BLaER1 treated with 17β-estradiol and CSF1 and Interleukin-3, amounts not matched to agents 10 nM and 100 nM (cell line): ENCODE measurements around the gene ME3.

Experiments
- H3K27ac ChIP-seq, 11 experiments: shearing (Covaris generic); formaldehyde crosslinking; 2 replicates each; pipeline ENCODE4 v1.8.1; 2022
- H3K27me3 ChIP-seq, 11 experiments: shearing (Covaris generic); formaldehyde crosslinking; 2 replicates each; pipeline ENCODE4 v1.8.1; 2022
- H3K36me3 ChIP-seq, 11 experiments: shearing (Covaris generic); formaldehyde crosslinking; 2 replicates each; pipeline ENCODE4 v1.8.1; 2022
- H3K4me1 ChIP-seq, 10 experiments: shearing (Covaris generic); formaldehyde crosslinking; 2 replicates each; pipeline ENCODE4 v1.8.1; 2022
- H3K4me2 ChIP-seq, 11 experiments: shearing (Covaris generic); formaldehyde crosslinking; 2 replicates each; pipeline ENCODE4 v1.8.1; 2022
- H3K4me3 ChIP-seq, 10 experiments: shearing (Covaris generic); formaldehyde crosslinking; 2 replicates each; pipeline ENCODE4 v1.8.1; 2022
- H3K9ac ChIP-seq, 11 experiments: shearing (Covaris generic); formaldehyde crosslinking; 2 replicates each; pipeline ENCODE4 v1.8.1; 2022
- H3K9me3 ChIP-seq, 11 experiments: shearing (Covaris generic); formaldehyde crosslinking; replicated peaks in 1 of 11; 2 replicates each; pipeline ENCODE4 v1.8.1; 2022
- H4K20me1 ChIP-seq, 11 experiments: shearing (Covaris generic); formaldehyde crosslinking; 2 replicates each; pipeline ENCODE4 v1.8.1; 2022
- Cebpa-rat ChIP-seq, 11 experiments: shearing (Covaris generic); IDR thresholded peaks; 2 replicates each; pipeline ENCODE4 v1.8.1; 2022

Gene ME3

GRCh38 chr11:86491027-86491426 is 181.4 kb downstream of the ME3 start:
- TF ChIP-seq Cebpa-rat (IDR thresholded peaks at IDR 0.05) = no peak
- Histone ChIP-seq H4K20me1 (no peaks in the 10 kb centered on the region), H3K4me1 (no peaks in the 10 kb centered on the region), H3K4me2 (no peak overlapping the region), H3K36me3 (no peaks in the 10 kb centered on the region), H3K9ac (no peak overlapping the region), H3K27me3 (no peaks in the 10 kb centered on the region), H3K27ac (no peak overlapping the region), H3K9me3 (no peaks in the 10 kb centered on the region), H3K4me3 (no peak overlapping the region)

GRCh38 chr11:86490582-86490981 is 181.8 kb downstream of the ME3 start:
- H3K4me3 ChIP-seq = no peak overlapping the region
- H3K4me1 ChIP-seq = no peaks in the 10 kb centered on the region
- H3K4me2 ChIP-seq = no peak overlapping the region
- H3K9me3 ChIP-seq = no peaks in the 10 kb centered on the region
- TF ChIP-seq Cebpa-rat (IDR thresholded peaks at IDR 0.05) = no peak
- H3K27me3 ChIP-seq = no peaks in the 10 kb centered on the region
- H4K20me1 ChIP-seq = no peaks in the 10 kb centered on the region
- H3K36me3 ChIP-seq = no peaks in the 10 kb centered on the region
- H3K9ac ChIP-seq = no peak overlapping the region
- no peak overlapping the region for H3K27ac ChIP-seq

GRCh38 chr11:86489442-86489841 is 183.0 kb downstream of the ME3 start:
- H3K4me3 ChIP-seq = no peak overlapping the region
- no peaks in the 10 kb centered on the region for H3K9me3 ChIP-seq
- H3K9ac ChIP-seq = no peak overlapping the region
- no peak overlapping the region for H3K27ac ChIP-seq
- no peaks in the 10 kb centered on the region for H3K4me1 ChIP-seq
- no peak for TF ChIP-seq Cebpa-rat (IDR thresholded peaks at IDR 0.05)
- H3K36me3 ChIP-seq = no peaks in the 10 kb centered on the region
- no peak overlapping the region for H3K4me2 ChIP-seq
- H4K20me1 ChIP-seq = no peaks in the 10 kb centered on the region
- H3K27me3 ChIP-seq = no peaks in the 10 kb centered on the region

GRCh38 chr11:86488553-86488952 is 183.9 kb downstream of the ME3 start:
- H3K9me3 ChIP-seq = no peaks in the 10 kb centered on the region
- no peak for TF ChIP-seq Cebpa-rat (IDR thresholded peaks at IDR 0.05)
- H3K4me1 ChIP-seq = no peaks in the 10 kb centered on the region
- H3K27me3 ChIP-seq = no peaks in the 10 kb centered on the region
- H3K36me3 ChIP-seq = no peaks in the 10 kb centered on the region
- H4K20me1 ChIP-seq = no peaks in the 10 kb centered on the region
- H3K4me2 ChIP-seq = no peak overlapping the region
- no peak overlapping the region for H3K9ac ChIP-seq
- no peak overlapping the region for H3K4me3 ChIP-seq
- H3K27ac ChIP-seq = no peak overlapping the region

- no peak overlapping the region for H3K27ac ChIP-seq
- no peaks in the 10 kb centered on the region for H3K9me3 ChIP-seq
- H3K9ac ChIP-seq = no peak overlapping the region
- no peak overlapping the region for H3K4me3 ChIP-seq
- no peaks in the 10 kb centered on the region for H3K36me3 ChIP-seq
- TF ChIP-seq Cebpa-rat (IDR thresholded peaks at IDR 0.05) = no peak
- no peak overlapping the region for H3K4me2 ChIP-seq
- no peaks in the 10 kb centered on the region for H3K4me1 ChIP-seq
- no peaks in the 10 kb centered on the region for H3K27me3 ChIP-seq
- H4K20me1 ChIP-seq = no peaks in the 10 kb centered on the region
Measured at GRCh38 chr11:86487671-86488070, 184.7 kb downstream of the ME3 start.

- H3K9me3 ChIP-seq = no peaks in the 10 kb centered on the region
- no peaks in the 10 kb centered on the region for H3K4me1 ChIP-seq
- TF ChIP-seq Cebpa-rat (IDR thresholded peaks at IDR 0.05) = no peak
- H3K4me3 ChIP-seq = no peak overlapping the region
- H3K27ac ChIP-seq = no peak overlapping the region
- no peaks in the 10 kb centered on the region for H3K36me3 ChIP-seq
- H4K20me1 ChIP-seq = no peaks in the 10 kb centered on the region
- H3K4me2 ChIP-seq = no peak overlapping the region
- H3K27me3 ChIP-seq = no peaks in the 10 kb centered on the region
- H3K9ac ChIP-seq = no peak overlapping the region
Measured at GRCh38 chr11:86486261-86487030, 186.0 kb downstream of the ME3 start.

- no peaks in the 10 kb centered on the region for H4K20me1 ChIP-seq
- TF ChIP-seq Cebpa-rat (IDR thresholded peaks at IDR 0.05) = no peak
- no peaks in the 10 kb centered on the region for H3K9me3 ChIP-seq
- H3K27ac ChIP-seq = no peak overlapping the region
- H3K4me2 ChIP-seq = no peak overlapping the region
- H3K4me1 ChIP-seq = no peaks in the 10 kb centered on the region
- H3K9ac ChIP-seq = no peak overlapping the region
- H3K4me3 ChIP-seq = no peak overlapping the region
- no peaks in the 10 kb centered on the region for H3K36me3 ChIP-seq
- H3K27me3 ChIP-seq = no peaks in the 10 kb centered on the region
Measured at GRCh38 chr11:86484795-86485166, 187.6 kb downstream of the ME3 start.

- Histone ChIP-seq H3K36me3 (no peaks in the 10 kb centered on the region), H3K4me3 (no peak overlapping the region), H3K4me2 (no peak overlapping the region), H3K27ac (no peak overlapping the region), H4K20me1 (no peaks in the 10 kb centered on the region), H3K9me3 (no peaks in the 10 kb centered on the region), H3K9ac (no peak overlapping the region), H3K27me3 (no peaks in the 10 kb centered on the region), H3K4me1 (no peaks in the 10 kb centered on the region)
- no peak for TF ChIP-seq Cebpa-rat (IDR thresholded peaks at IDR 0.05)
Measured at GRCh38 chr11:86483940-86484794, 188.2 kb downstream of the ME3 start.

GRCh38 chr11:86483610-86483939 is 188.8 kb downstream of the ME3 start:
- Histone ChIP-seq H3K27me3 (no peaks in the 10 kb centered on the region), H4K20me1 (no peaks in the 10 kb centered on the region), H3K4me2 (no peak overlapping the region), H3K9me3 (no peaks in the 10 kb centered on the region), H3K4me1 (no peaks in the 10 kb centered on the region), H3K4me3 (no peak overlapping the region), H3K36me3 (no peaks in the 10 kb centered on the region), H3K9ac (no peak overlapping the region), H3K27ac (no peak overlapping the region)
- TF ChIP-seq Cebpa-rat (IDR thresholded peaks at IDR 0.05) = no peak

- Histone ChIP-seq H3K4me3 (no peak overlapping the region), H3K36me3 (no peaks in the 10 kb centered on the region), H3K4me2 (no peak overlapping the region), H3K27ac (no peak overlapping the region), H3K9ac (no peak overlapping the region), H3K9me3 (no peaks in the 10 kb centered on the region), H3K4me1 (0 out of 20 replicates have a peak, but pooled peaks cover 0 to 3% (median 0%) of the 10 kb centered on the region in 10 experiments), H3K27me3 (no peaks in the 10 kb centered on the region), H4K20me1 (no peaks in the 10 kb centered on the region)
- no peak for TF ChIP-seq Cebpa-rat (IDR thresholded peaks at IDR 0.05)
Measured at GRCh38 chr11:86482692-86483091, 189.7 kb downstream of the ME3 start.
